ENCODE data around the gene GPBP1L1. TPM values are rescaled to one million over a fixed set of nuclear protein-coding genes. Genes with fewer than 3 reads are reported as not detected.

Gene GPBP1L1
- total RNA-seq, 1 experiment from 2014 or later: 110 TPM

GRCh38 chr1:45619149-45619921 is 67.0 kb downstream of the GPBP1L1 start (continued):
- TF ChIP-seq, protein P1, sequence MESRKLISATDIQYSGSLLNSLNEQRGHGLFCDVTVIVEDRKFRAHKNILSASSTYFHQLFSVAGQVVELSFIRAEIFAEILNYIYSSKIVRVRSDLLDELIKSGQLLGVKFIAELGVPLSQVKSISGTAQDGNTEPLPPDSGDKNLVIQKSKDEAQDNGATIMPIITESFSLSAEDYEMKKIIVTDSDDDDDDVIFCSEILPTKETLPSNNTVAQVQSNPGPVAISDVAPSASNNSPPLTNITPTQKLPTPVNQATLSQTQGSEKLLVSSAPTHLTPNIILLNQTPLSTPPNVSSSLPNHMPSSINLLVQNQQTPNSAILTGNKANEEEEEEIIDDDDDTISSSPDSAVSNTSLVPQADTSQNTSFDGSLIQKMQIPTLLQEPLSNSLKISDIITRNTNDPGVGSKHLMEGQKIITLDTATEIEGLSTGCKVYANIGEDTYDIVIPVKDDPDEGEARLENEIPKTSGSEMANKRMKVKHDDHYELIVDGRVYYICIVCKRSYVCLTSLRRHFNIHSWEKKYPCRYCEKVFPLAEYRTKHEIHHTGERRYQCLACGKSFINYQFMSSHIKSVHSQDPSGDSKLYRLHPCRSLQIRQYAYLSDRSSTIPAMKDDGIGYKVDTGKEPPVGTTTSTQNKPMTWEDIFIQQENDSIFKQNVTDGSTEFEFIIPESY (IDR thresholded peaks at IDR 0.05; ENCODE audit: extremely low read depth, insufficient replicate concordance, low read length): no peak
- TF ChIP-seq, protein P2, sequence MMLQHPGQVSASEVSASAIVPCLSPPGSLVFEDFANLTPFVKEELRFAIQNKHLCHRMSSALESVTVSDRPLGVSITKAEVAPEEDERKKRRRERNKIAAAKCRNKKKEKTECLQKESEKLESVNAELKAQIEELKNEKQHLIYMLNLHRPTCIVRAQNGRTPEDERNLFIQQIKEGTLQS (IDR thresholded peaks at IDR 0.05): no peak
- TF ChIP-seq YY1 (IDR thresholded peaks at IDR 0.05; ENCODE audit: extremely low read depth, insufficient replicate concordance, low read depth, low read length) (no peak), JUND (IDR thresholded peaks at IDR 0.05) (no peak), SIN3A (IDR thresholded peaks at IDR 0.05; ENCODE audit: low read depth) (no peak), SP1 (IDR thresholded peaks at IDR 0.05; ENCODE audit: low read depth) (no peak), SRF (IDR thresholded peaks at IDR 0.05; ENCODE audit: low read depth) (no peak), ZFX (IDR thresholded peaks at IDR 0.05) (no peak), EGR1 (IDR thresholded peaks at IDR 0.05; ENCODE audit: low read depth) (no peak)

DNA sequence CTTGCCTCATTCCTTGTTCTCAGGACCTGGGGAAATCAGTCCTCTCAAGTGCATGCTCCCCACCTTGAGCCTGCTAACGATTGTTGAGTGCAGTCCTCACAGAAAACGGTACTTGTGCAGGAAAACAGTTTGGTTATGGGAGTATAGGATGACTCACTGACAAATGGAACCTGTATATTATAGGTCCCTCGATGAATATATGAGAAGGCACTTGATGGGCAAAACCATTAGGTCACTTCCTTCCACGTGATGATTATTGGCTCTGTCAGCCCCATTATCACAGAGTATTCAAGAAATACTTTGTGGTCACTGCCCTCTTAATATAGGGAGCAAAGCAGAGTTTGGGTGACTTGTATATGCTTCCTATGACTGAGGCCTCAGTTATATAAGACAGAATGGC is 68.7 kb downstream of the GPBP1L1 start:
- Histone ChIP-seq H3K79me2 (ENCODE audit: insufficient read depth, low read length) (peaks cover 16% of the 10 kb centered on the region), H4K20me1 (ENCODE audit: insufficient read depth) (peaks cover 5% of the 10 kb centered on the region; the same call in 1 of the 2 replicates), H3K4me3 (replicated peaks in 1 of 2; ENCODE audit: low read depth in 1 of 2, low read length in 2 of 2) (no peak overlapping the region), H3K27ac (ENCODE audit: low read depth, low read length) (no peak overlapping the region), H3K4me2 (ENCODE audit: low read length) (no peak overlapping the region), H3K4me1 (ENCODE audit: control insufficient read depth in 1 of 2, insufficient read depth in 2 of 2, low read length in 2 of 2) (no peaks in the 10 kb centered on the region), H3K9me3 (ENCODE audit: control insufficient read depth in 1 of 2, insufficient read depth in 1 of 2, low read depth in 1 of 2, low read length in 2 of 2) (no peaks in the 10 kb centered on the region), H3K9me2 (ENCODE audit: insufficient read depth) (no peaks in the 10 kb centered on the region), H3K27me3 (ENCODE audit: insufficient read depth, low read length) (no peaks in the 10 kb centered on the region), H3K9ac (ENCODE audit: low read length) (no peak overlapping the region), H3K36me3 (ENCODE audit: control insufficient read depth in 1 of 2, insufficient read depth in 2 of 2, low read length in 2 of 2) (peaks cover 30 to 53% of the 10 kb centered on the region in 2 experiments; a peak in 3 of 4 replicates), H2AFZ (ENCODE audit: low read depth, low read length, poor library complexity, severe bottlenecking) (no peak overlapping the region)
- POLR2A ChIA-PET: no interaction called here
- RAD21 ChIA-PET (ENCODE audit: low non-redundant PET in 1 of 2, low total read pairs in 2 of 2, uncharacterized antibody in 2 of 2, unreplicated experiment in 2 of 2): no interaction called here
- BruUV-seq (replicated peaks): no TSS peak
- intact Hi-C loops (cut with micrococcal nuclease): no loop called here
- CTCF ChIA-PET: no interaction called here
- ATAC-seq (no peak), DNase-seq (ENCODE audit: low read depth, low spot score) (no peak)
- TF ChIP-seq EGR1 (IDR thresholded peaks at IDR 0.05; ENCODE audit: low read depth) (no peak), TCF7L2 (IDR thresholded peaks at IDR 0.05; ENCODE audit: borderline replicate concordance, extremely low read depth, insufficient read depth, insufficient read length) (no peak), YY1 (IDR thresholded peaks at IDR 0.05; ENCODE audit: extremely low read depth, insufficient replicate concordance, low read depth, low read length) (no peak), CEBPB (IDR thresholded peaks at IDR 0.05; ENCODE audit: low read depth) (no peak), ELF1 (IDR thresholded peaks at IDR 0.05; ENCODE audit: borderline replicate concordance, low read depth) (no peak), RAD21 (IDR thresholded peaks at IDR 0.05; ENCODE audit: low read depth) (no peak), ZFX (IDR thresholded peaks at IDR 0.05) (no peak), JUND (IDR thresholded peaks at IDR 0.05) (no peak), ZNF274 (IDR thresholded peaks at IDR 0.05; ENCODE audit: low read depth, low read length) (no peak), CBX3 (IDR thresholded peaks at IDR 0.05; ENCODE audit: low read depth) (no peak), SIN3A (IDR thresholded peaks at IDR 0.05; ENCODE audit: low read depth) (no peak), FOSL1 (IDR thresholded peaks at IDR 0.05; ENCODE audit: low read depth) (no peak), EZH2 (IDR thresholded peaks at IDR 0.05) (no peak), POLR2AphosphoS5 (IDR thresholded peaks at IDR 0.05; ENCODE audit: low read depth, low read length) (no peak), MAX (IDR thresholded peaks at IDR 0.05) (no peak)
- TF ChIP-seq, protein P2 (IDR thresholded peaks at IDR 0.05): no peak
- TF ChIP-seq, protein P1 (IDR thresholded peaks at IDR 0.05; ENCODE audit: extremely low read depth, insufficient replicate concordance, low read length): no peak

All from HCT116 (cell line).